Endothelial cell of umbilical vein (primary cell): ENCODE results near the gene PTPN6. TPM values are rescaled to one million over a fixed set of nuclear protein-coding genes. Genes with fewer than 3 reads are reported as not detected.

ENCODE experiments used
- BruUV-seq: library from RNA; stranded (reverse); fragments of 400-500 nt; replicated peaks from 2 replicates; lab custom pipeline; 2021; lab: Mats Ljungman, UMichigan
- CTCF ChIA-PET: fragments of 300-600, 350-600 bp; sonication (Branson Sonifier 250); formaldehyde crosslinking; loops from one replicate; lab custom pipeline; 2021; ENCODE audit warnings: antibody characterized with exemption, inconsistent platforms; lab: Charles Lee
- POLR2A ChIA-PET: fragments of 300-600, 350-600 bp; sonication (Branson Sonifier 250); formaldehyde crosslinking; loops from one replicate; lab custom pipeline; 2021; ENCODE audit warnings: antibody characterized with exemption, inconsistent platforms; lab: Charles Lee
- DNase-seq: peaks from one replicate; pipeline ENCODE4 v3.0.0-alpha.2; 2011; ENCODE audit warnings: low read depth, low spot score
- FAIRE-seq: peaks from 2 replicates; lab custom pipeline; 2011; peaks lifted over from hg19 to GRCh38; lab: Jason Lieb, UNC
- H2AFZ ChIP-seq: 2 replicates; pipeline ENCODE4 v1.6.0; 2012; ENCODE audit warnings: low read depth, low read length, control low read depth, inconsistent platforms
- H3K27ac ChIP-seq: 2 replicates; pipeline ENCODE4 v1.5.1; 2011; ENCODE audit warnings: low read depth, mild to moderate bottlenecking, control low read depth, low read length, moderate library complexity; ENCODE audit not compliant: insufficient read depth
- H3K27me3 ChIP-seq, 2 experiments: 2 replicates each; pipeline versions ENCODE4 v1.6.0 to v1.6.1; 2011; ENCODE audit warnings: low read length in 2 of 2, mixed read lengths in 1 of 2; ENCODE audit not compliant: control insufficient read depth in 2 of 2, insufficient read depth in 2 of 2
- H3K36me3 ChIP-seq, 2 experiments: 2 replicates in 1 of 2; 3 replicates in 1 of 2; pipeline ENCODE4 v1.5.1; 2011; ENCODE audit warnings: low read length in 2 of 2, mild to moderate bottlenecking in 1 of 2, moderate library complexity in 1 of 2; ENCODE audit not compliant: control insufficient read depth in 2 of 2, insufficient read depth in 2 of 2; ENCODE audit errors: extremely low read depth in 1 of 2
- H3K4me1 ChIP-seq: 3 replicates; pipeline ENCODE4 v1.5.1; 2011; ENCODE audit warnings: mild to moderate bottlenecking, low read length; ENCODE audit not compliant: control insufficient read depth, insufficient read depth; ENCODE audit errors: extremely low read depth
- H3K4me2 ChIP-seq: 2 replicates; pipeline ENCODE4 v1.6.1; 2011; ENCODE audit warnings: low read length, control low read depth, mixed read lengths; ENCODE audit not compliant: insufficient read depth
- H3K4me3 ChIP-seq, 3 experiments: fragments of 200-600 bp in 1 of 3; sonication (generic), shearing (Covaris generic) in 1 of 3; replicated peaks in 1 of 3; 2 replicates each; pipeline ENCODE4 v1.5.1; 2011 to 2016; ENCODE audit warnings: control low read depth in 3 of 3, low read length in 3 of 3, mild to moderate bottlenecking in 2 of 3, inconsistent platforms in 1 of 3, low read depth in 1 of 3, moderate library complexity in 1 of 3; ENCODE audit not compliant: insufficient read depth in 1 of 3
- H3K79me2 ChIP-seq: 2 replicates; pipeline ENCODE4 v1.6.0; 2012; ENCODE audit warnings: low read length, inconsistent platforms; ENCODE audit not compliant: control insufficient read depth, insufficient read depth
- H3K9ac ChIP-seq: replicated peaks from 2 replicates; pipeline ENCODE3; 2011; ENCODE audit warnings: low read length, control low read depth; ENCODE audit not compliant: insufficient read depth; ENCODE audit errors: extremely low read depth
- H3K9me1 ChIP-seq: replicated peaks from 3 replicates; pipeline ENCODE4 v1.6.0; 2011; ENCODE audit warnings: mild to moderate bottlenecking, low read length; ENCODE audit not compliant: control insufficient read depth, insufficient read depth; ENCODE audit errors: extremely low read depth
- H3K9me3 ChIP-seq: replicated peaks from 2 replicates; pipeline ENCODE4 v1.5.1; 2012; ENCODE audit warnings: low read length, inconsistent platforms; ENCODE audit not compliant: control insufficient read depth, insufficient read depth
- H4K20me1 ChIP-seq: replicated peaks from 2 replicates; pipeline ENCODE3; 2011; ENCODE audit warnings: mild to moderate bottlenecking, low read length; ENCODE audit not compliant: control insufficient read depth, insufficient read depth; ENCODE audit errors: extremely low read depth
- CTCF ChIP-seq, 2 donors: IDR thresholded peaks; 1 replicate in 1 of 2; 2 replicates in 1 of 2; pipeline ENCODE4 v1.5.1; 2011; ENCODE audit warnings: low read length in 2 of 2, mild to moderate bottlenecking in 2 of 2, moderate library complexity in 2 of 2, control low read depth in 1 of 2, inconsistent platforms in 1 of 2, low read depth in 1 of 2; ENCODE audit not compliant: insufficient read depth in 1 of 2; ENCODE audit errors: extremely low read depth in 1 of 2
- EZH2 ChIP-seq: IDR thresholded peaks from 2 replicates; pipeline ENCODE4 v1.6.1; 2012; ENCODE audit warnings: borderline replicate concordance, low read depth, mild to moderate bottlenecking, moderate library complexity, low read length, inconsistent platforms; ENCODE audit not compliant: severe bottlenecking
- FOS ChIP-seq: IDR thresholded peaks from 2 replicates; pipeline ENCODE4 v1.6.1; 2011; ENCODE audit warnings: mild to moderate bottlenecking, low read length, moderate library complexity, borderline replicate concordance; ENCODE audit not compliant: insufficient read depth
- GATA2 ChIP-seq: IDR thresholded peaks from 2 replicates; pipeline ENCODE4 v1.7.0; 2011; ENCODE audit warnings: low read depth, mild to moderate bottlenecking, moderate library complexity, mixed read lengths, low read length; ENCODE audit not compliant: insufficient read length, insufficient read depth
- JUN ChIP-seq: IDR thresholded peaks from 2 replicates; pipeline ENCODE4 v1.6.1; 2011; ENCODE audit warnings: borderline replicate concordance, low read depth; ENCODE audit not compliant: insufficient read length, insufficient read depth
- MAX ChIP-seq: IDR thresholded peaks from 2 replicates; pipeline ENCODE4 v1.6.1; 2011; ENCODE audit not compliant: insufficient read depth, insufficient read length
- MYC ChIP-seq: IDR thresholded peaks from one replicate; pipeline ENCODE4 v1.6.1; 2011; ENCODE audit warnings: mild to moderate bottlenecking, low read depth, low read length
- POLR2A ChIP-seq: IDR thresholded peaks from 2 replicates; pipeline ENCODE4 v1.6.1; 2012; ENCODE audit warnings: low read depth, mild to moderate bottlenecking, control low read depth, low read length
- POLR2AphosphoS5 ChIP-seq: IDR thresholded peaks from 2 replicates; pipeline ENCODE4 v1.6.1; 2012; ENCODE audit warnings: low read depth, mild to moderate bottlenecking, control low read depth, low read length, moderate library complexity; ENCODE audit not compliant: insufficient read depth
- dilution Hi-C: fragments of 300-500 bp; cut with MboI; formaldehyde crosslinking; loops from one replicate; pipeline ENCODE4 v1.15.0; 2019; ENCODE audit warnings: low sequenced_read_pairs; ENCODE audit not compliant: extremely low pct_ligation_motif_present
- intact Hi-C: fragments of 100-400 bp; cut with micrococcal nuclease; formaldehyde crosslinking; loops from one replicate; pipeline ENCODE4 v1.10.0; 2022
- polyA plus RNA-seq, 4 experiments: library from polyadenylated mRNA; depleted of rRNA in 3 of 4; stranded (reverse) in 3 of 4; unstranded in 1 of 4; fragments of >200 nt; gene quantifications; 2 replicates each; pipeline versions ENCODE4 v1.2.1 to v1.2.3, GENCODE V29; 2011 to 2012; ENCODE audit warnings: missing spikeins in 1 of 4
- total RNA-seq: library from RNA; stranded (reverse); gene quantifications from 2 replicates; pipeline ENCODE4 v1.2.3, GENCODE V29; 2021

The PTPN6 gene
- total and polyA plus RNA-seq, 2 donors (not counting 3 experiments of a cell fraction or from before 2014, with no cell fraction given): 0.25 to 1.6 TPM

- no peak for TF ChIP-seq POLR2A
- no peak for TF ChIP-seq MAX
- no peak for TF ChIP-seq GATA2
- TF ChIP-seq POLR2AphosphoS5: no peak
- no peak for TF ChIP-seq CTCF (IDR thresholded peaks at IDR 0.05; ENCODE audit: extremely low read depth in 1 of 2, insufficient read depth in 1 of 2, low read depth in 1 of 2, low read length in 2 of 2)
- no peak for TF ChIP-seq JUN
- TF ChIP-seq FOS: no peak
- TF ChIP-seq MYC: no peak
- no peak for TF ChIP-seq EZH2
- Histone ChIP-seq H3K9ac (no peak overlapping the region), H3K4me1 (no peaks in the 10 kb centered on the region), H3K9me1 (no peaks in the 10 kb centered on the region), H2AFZ (no peak overlapping the region), H3K27me3 (no peaks in the 10 kb centered on the region), H3K4me3 (no peak overlapping the region), H3K36me3 (no peaks in the 10 kb centered on the region), H4K20me1 (no peaks in the 10 kb centered on the region), H3K4me2 (no peak overlapping the region), H3K9me3 (no peaks in the 10 kb centered on the region), H3K27ac (no peak overlapping the region), H3K79me2 (no peaks in the 10 kb centered on the region)
- no TSS peak for BruUV-seq
- dilution Hi-C loops (no loop called here), intact Hi-C loops (no loop called here)
- DNase-seq (no peak), FAIRE-seq (no peak)
- POLR2A ChIA-PET: no interaction called here
- CTCF ChIA-PET: no interaction called here
These were observed 50.9 kb downstream of the PTPN6 start for GRCh38 chr12:7001921-7002591.
